Fibroblast of lung (primary cell): Measurements from ENCODE around the gene ANKRD65.

Source experiments
- EZH2 ChIP-seq: IDR thresholded peaks from 2 replicates; pipeline ENCODE4 v1.5.1; 2012; ENCODE audit warnings: low read length, control low read depth, mild to moderate bottlenecking; ENCODE audit errors: missing control alignments
- TF ChIP-seq, protein P1 (sequence below), 2 donors: IDR thresholded peaks in 1 of 2; conservative IDR thresholded peaks in 1 of 2; 1 replicate in 1 of 2; 2 replicates in 1 of 2; pipeline ENCODE4 v1.5.1; 2011 to 2012; ENCODE audit warnings: low read length in 2 of 2, control low read depth in 1 of 2, inconsistent platforms in 1 of 2, low read depth in 1 of 2, mild to moderate bottlenecking in 1 of 2

DNA sequence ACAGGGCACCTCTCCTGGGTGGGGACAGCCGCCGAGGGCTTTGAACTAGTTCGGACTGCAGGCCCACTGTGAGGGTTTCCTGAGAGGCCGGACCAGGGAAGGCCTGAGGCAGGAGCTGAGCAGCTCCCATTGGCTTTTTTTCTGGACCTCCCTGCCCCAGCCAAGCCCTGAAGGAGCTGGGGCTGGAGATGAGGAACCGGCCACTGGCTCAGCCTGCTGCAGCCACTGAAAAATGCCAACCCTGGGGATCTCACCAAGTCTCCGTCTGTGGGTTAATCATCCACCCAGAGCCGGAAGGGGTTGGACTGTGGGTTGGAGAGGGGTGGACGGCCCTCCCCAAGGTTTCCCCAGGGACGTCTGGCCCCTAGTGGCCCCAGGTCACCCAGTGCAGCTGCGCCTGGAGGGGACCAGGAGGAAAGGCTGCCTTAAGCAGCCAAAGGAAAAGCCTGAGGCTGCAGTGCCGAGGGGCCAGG is 16.9 kb upstream of the ANKRD65 start:
- TF ChIP-seq, protein P1, sequence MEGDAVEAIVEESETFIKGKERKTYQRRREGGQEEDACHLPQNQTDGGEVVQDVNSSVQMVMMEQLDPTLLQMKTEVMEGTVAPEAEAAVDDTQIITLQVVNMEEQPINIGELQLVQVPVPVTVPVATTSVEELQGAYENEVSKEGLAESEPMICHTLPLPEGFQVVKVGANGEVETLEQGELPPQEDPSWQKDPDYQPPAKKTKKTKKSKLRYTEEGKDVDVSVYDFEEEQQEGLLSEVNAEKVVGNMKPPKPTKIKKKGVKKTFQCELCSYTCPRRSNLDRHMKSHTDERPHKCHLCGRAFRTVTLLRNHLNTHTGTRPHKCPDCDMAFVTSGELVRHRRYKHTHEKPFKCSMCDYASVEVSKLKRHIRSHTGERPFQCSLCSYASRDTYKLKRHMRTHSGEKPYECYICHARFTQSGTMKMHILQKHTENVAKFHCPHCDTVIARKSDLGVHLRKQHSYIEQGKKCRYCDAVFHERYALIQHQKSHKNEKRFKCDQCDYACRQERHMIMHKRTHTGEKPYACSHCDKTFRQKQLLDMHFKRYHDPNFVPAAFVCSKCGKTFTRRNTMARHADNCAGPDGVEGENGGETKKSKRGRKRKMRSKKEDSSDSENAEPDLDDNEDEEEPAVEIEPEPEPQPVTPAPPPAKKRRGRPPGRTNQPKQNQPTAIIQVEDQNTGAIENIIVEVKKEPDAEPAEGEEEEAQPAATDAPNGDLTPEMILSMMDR (conservative IDR thresholded peaks at IDR 0.05 in 1 of 2, IDR thresholded peaks at IDR 0.05 in 1 of 2; ENCODE audit: low read depth in 1 of 2, low read length in 2 of 2), result no peak
- no peak for TF ChIP-seq EZH2
